HUES64 (cell line): ENCODE data around the gene MAOB.
"Not testable (repeated sequence)": the region's sequence is repeated elsewhere in the genome, so short reads cannot be mapped to it uniquely, and the experiment has no call there.

Source experiments
- H3K27ac ChIP-seq: 2 replicates; pipeline ENCODE4 v1.7.0; 2013; ENCODE audit warnings: low read depth, low read length, inconsistent platforms
- H3K27me3 ChIP-seq: 2 replicates; pipeline ENCODE4 v1.6.1; 2013; ENCODE audit warnings: mild to moderate bottlenecking, low read length; ENCODE audit not compliant: insufficient read depth
- H3K36me3 ChIP-seq: 2 replicates; pipeline ENCODE4 v1.6.1; 2013; ENCODE audit warnings: mild to moderate bottlenecking, low read length; ENCODE audit not compliant: insufficient read depth
- H3K4me1 ChIP-seq: 2 replicates; pipeline ENCODE4 v1.6.1; 2013; ENCODE audit warnings: mild to moderate bottlenecking, low read length, moderate library complexity; ENCODE audit not compliant: insufficient read depth
- H3K4me3 ChIP-seq: 2 replicates; pipeline ENCODE4 v1.5.1; 2013; ENCODE audit warnings: mild to moderate bottlenecking, low read length, moderate library complexity
- H3K9ac ChIP-seq: 2 replicates; pipeline ENCODE4 v1.6.1; 2013; ENCODE audit warnings: mild to moderate bottlenecking, low read depth, low read length
- H3K9me3 ChIP-seq: 2 replicates; pipeline ENCODE4 v1.6.1; 2013; ENCODE audit warnings: low read depth, low read length; ENCODE audit not compliant: insufficient read depth
- WGBS: fragments of 150-250, 120-280 bp; methylation state at CpG from one replicate; pipeline ENCODE4 v1.1.7; 2013; ENCODE audit warnings: missing lambda C conversion rate; 5-methylcytosine and 5-hydroxymethylcytosine counted together

Gene MAOB

GRCh38 chrX:43731086-43731485 lies 151.2 kb downstream of the MAOB start:
- WGBS, result 95% methylated on average over 7 of the region's 7 CpGs
- H3K27ac ChIP-seq, result no peak overlapping the region

GRCh38 chrX:43728966-43729365 lies 153.3 kb downstream of the MAOB start:
- no peaks in the 10 kb centered on the region for H3K4me1 ChIP-seq
- H3K9ac ChIP-seq, result no peak overlapping the region
- H3K27me3 ChIP-seq, result no peaks in the 10 kb centered on the region
- 96% methylated on average over 1 of the region's 1 CpG for WGBS
- H3K4me3 ChIP-seq, result no peak overlapping the region
- H3K27ac ChIP-seq, result no peak overlapping the region
- H3K36me3 ChIP-seq, result no peaks in the 10 kb centered on the region
- no peaks in the 10 kb centered on the region for H3K9me3 ChIP-seq

More at GRCh38 chrX:43731086-43731485, 151.2 kb downstream of the MAOB start:
- Histone ChIP-seq H3K9me3 (no peaks in the 10 kb centered on the region), H3K4me3 (no peak overlapping the region), H3K27me3 (no peaks in the 10 kb centered on the region), H3K9ac (no peak overlapping the region), H3K4me1 (no peaks in the 10 kb centered on the region), H3K36me3 (no peaks in the 10 kb centered on the region)

GRCh38 chrX:43728002-43728401 lies 154.2 kb downstream of the MAOB start:
- no peak overlapping the region for H3K9ac ChIP-seq
- no peaks in the 10 kb centered on the region for H3K27me3 ChIP-seq
- H3K4me1 ChIP-seq, result no peaks in the 10 kb centered on the region
- no peaks in the 10 kb centered on the region for H3K36me3 ChIP-seq
- H3K27ac ChIP-seq, result no peak overlapping the region
- H3K9me3 ChIP-seq, result no peaks in the 10 kb centered on the region
- H3K4me3 ChIP-seq, result no peak overlapping the region
- WGBS, result 95% methylated on average over 5 of the region's 5 CpGs

DNA sequence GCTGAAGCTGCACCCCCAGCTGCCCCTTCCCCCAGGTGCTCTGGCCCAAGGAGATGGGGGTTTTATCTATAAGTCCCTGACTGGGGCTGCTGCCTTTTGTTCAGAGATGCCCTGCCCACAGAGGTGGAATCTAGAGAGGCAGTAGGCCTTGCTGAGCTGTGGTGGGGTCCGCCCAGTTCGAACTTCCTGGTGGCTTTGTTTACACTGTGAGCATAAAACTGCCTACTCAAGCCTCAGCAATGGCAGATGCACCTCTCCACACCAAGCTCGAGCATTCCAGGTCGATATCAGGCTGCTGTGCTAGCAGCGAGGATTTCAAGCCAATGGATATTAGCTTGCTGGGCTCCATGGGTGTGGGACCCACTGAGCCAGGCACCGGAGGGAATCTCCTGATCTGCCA lies 155.0 kb downstream of the MAOB start:
- not testable (repeated sequence) for H3K9ac ChIP-seq, H3K27ac ChIP-seq, H3K4me1 ChIP-seq, H3K4me3 ChIP-seq, H3K27me3 ChIP-seq, H3K36me3 ChIP-seq, H3K9me3 ChIP-seq
- 91% methylated on average over 6 of the region's 6 CpGs for WGBS

DNA sequence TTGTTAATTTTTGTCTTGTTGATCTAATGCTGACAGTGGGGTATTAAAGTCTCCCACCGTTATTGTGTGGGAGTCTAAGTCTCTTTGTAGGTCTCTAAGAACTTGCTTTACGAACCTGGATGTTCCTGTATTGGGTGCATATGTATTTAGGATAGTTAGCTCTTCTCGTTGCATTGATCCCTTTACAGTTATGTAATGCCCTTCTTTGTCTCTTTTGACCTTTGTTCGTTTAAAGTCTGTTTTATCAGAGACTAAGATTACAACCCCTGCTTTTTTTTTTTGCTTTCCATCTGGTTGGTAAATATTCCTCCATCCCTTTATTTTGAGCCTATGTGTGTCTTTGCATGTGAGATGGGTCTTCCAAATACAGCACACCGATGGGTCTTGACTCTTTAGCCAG lies 157.0 kb downstream of the MAOB start:
- H3K4me3 ChIP-seq, H3K27ac ChIP-seq, H3K4me1 ChIP-seq, H3K9me3 ChIP-seq, H3K36me3 ChIP-seq, H3K9ac ChIP-seq, H3K27me3 ChIP-seq: not testable (repeated sequence)
- 94% methylated on average over 5 of the region's 5 CpGs for WGBS

DNA sequence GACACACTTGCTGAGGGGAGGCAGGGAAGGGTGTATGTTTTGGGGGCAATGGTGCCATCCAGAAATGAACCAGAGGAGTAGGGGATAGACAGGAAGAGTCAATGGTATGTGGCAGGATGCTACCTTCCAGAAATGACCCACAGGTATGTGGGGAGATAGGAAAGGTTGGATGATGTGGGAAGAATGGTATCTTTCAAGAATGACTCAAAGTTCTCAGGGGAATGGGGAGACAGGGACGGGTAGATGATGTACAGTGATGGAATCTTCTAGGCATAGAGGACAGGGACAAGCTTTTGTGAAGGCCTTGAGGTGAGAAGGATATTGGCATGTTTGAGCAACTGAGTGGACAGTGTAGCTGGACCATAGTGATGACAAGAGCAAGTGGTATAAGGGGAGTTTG lies 161.3 kb downstream of the MAOB start:
- Histone ChIP-seq H3K36me3 (no peaks in the 10 kb centered on the region), H3K9ac (no peak overlapping the region), H3K4me3 (no peak overlapping the region), H3K27ac (no peak overlapping the region), H3K27me3 (no peaks in the 10 kb centered on the region), H3K4me1 (no peaks in the 10 kb centered on the region), H3K9me3 (no peaks in the 10 kb centered on the region)
- WGBS, result 94% methylated on average over 1 of the region's 1 CpG

GRCh38 chrX:43720082-43720481 lies 162.2 kb downstream of the MAOB start:
- no peaks in the 10 kb centered on the region for H3K36me3 ChIP-seq
- H3K9ac ChIP-seq, result no peak overlapping the region
- H3K27ac ChIP-seq, result no peak overlapping the region
- H3K9me3 ChIP-seq, result no peaks in the 10 kb centered on the region
- H3K4me1 ChIP-seq, result no peaks in the 10 kb centered on the region
- H3K27me3 ChIP-seq, result no peaks in the 10 kb centered on the region
- no peak overlapping the region for H3K4me3 ChIP-seq
- 89% methylated on average over 3 of the region's 3 CpGs for WGBS

DNA sequence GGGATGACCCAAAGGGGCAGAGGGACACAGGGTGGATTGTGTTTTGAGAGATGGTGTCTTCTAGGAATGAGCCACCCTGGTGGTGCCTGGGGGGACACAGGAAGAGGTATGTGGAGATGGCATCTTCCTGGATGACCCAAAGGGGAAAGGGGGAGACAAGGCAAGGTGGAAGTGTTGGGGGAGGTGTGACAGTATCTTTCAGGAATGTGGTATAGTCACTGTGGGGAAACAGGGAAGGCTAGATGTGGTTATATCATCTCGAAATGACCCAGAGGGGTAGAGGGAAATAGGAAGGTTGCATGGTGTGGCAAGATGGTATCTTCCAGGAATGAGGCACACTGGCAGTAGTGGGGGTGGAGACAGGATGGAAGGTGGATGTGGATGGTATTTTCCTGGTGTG lies 163.3 kb downstream of the MAOB start:
- H3K4me1 ChIP-seq, result no peaks in the 10 kb centered on the region
- no peak overlapping the region for H3K9ac ChIP-seq
- no peak overlapping the region for H3K4me3 ChIP-seq
- H3K27ac ChIP-seq, result no peak overlapping the region
- H3K9me3 ChIP-seq, result no peaks in the 10 kb centered on the region
- no peaks in the 10 kb centered on the region for H3K27me3 ChIP-seq
- 92% methylated on average over 1 of the region's 1 CpG for WGBS
- no peaks in the 10 kb centered on the region for H3K36me3 ChIP-seq

DNA sequence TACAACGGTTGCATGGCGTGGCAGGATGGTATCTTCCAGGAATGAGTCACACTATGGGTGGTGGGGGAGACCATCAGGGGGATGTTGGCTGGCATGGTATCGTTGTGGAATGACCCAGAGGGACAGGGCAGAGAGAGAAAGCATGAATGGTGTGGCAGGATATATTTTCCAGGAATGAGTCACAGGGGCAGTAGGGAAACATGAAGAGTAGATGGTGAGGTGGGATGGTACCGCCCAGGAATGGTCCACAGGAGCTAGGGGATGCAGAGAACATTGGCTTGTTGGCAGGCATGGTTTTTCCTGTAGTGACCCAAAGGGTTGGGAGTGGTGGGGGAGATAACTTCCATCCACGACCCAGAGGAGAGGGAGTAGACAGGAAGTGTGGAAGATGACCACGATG lies 163.7 kb downstream of the MAOB start:
- Histone ChIP-seq H3K27ac (no peak overlapping the region), H3K9ac (no peak overlapping the region), H3K27me3 (no peaks in the 10 kb centered on the region), H3K9me3 (no peaks in the 10 kb centered on the region), H3K4me3 (no peak overlapping the region), H3K4me1 (no peaks in the 10 kb centered on the region), H3K36me3 (no peaks in the 10 kb centered on the region)
- 90% methylated on average over 6 of the region's 6 CpGs for WGBS

DNA sequence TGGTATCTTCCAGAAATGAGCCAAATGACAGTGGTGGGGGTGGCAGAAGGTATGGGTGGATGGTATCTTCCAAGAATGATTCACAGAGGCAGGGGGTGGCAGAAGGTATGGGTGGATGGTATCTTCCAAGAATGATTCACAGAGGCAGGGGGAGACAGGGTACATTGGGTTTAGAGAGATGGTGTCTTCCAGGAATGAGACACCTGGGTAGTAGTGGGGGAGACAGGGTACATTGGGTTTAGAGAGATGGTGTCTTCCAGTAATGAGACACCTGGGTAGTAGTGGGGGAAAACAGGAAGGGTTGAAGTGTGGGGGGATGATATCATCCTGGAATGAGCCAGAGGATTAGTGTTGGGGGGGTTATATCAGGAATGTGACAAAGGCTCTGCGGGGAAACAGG lies 164.2 kb downstream of the MAOB start:
- Histone ChIP-seq H3K4me1 (no peaks in the 10 kb centered on the region), H3K27me3 (no peaks in the 10 kb centered on the region), H3K36me3 (no peaks in the 10 kb centered on the region), H3K4me3 (no peak overlapping the region), H3K9ac (no peak overlapping the region), H3K27ac (no peak overlapping the region), H3K9me3 (no peaks in the 10 kb centered on the region)
- WGBS, result 83% methylated on average over 1 of the region's 1 CpG

DNA sequence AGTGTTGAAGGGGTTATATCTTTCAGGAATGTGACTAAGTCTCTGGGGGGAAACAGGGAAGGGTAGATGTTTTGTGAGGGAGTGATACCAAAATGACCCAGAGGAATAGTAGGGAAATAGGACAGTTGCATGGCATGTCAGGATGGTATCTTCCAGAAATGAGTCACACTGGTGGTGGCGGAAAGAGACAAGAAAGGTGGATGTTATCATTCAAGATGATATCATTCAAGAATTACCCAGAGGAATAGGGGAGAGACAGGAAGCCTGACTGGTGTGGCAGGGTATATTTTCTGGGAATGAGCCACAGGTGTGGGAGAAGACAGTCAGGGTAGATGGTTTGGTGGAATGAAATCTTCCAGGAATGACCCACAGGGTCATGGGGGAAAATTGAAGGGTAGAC lies 165.1 kb downstream of the MAOB start:
- no peak overlapping the region for H3K4me3 ChIP-seq
- no peaks in the 10 kb centered on the region for H3K36me3 ChIP-seq
- H3K9ac ChIP-seq, result no peak overlapping the region
- H3K4me1 ChIP-seq, result no peaks in the 10 kb centered on the region
- no peaks in the 10 kb centered on the region for H3K27me3 ChIP-seq
- H3K27ac ChIP-seq, result no peak overlapping the region
- no peaks in the 10 kb centered on the region for H3K9me3 ChIP-seq
- WGBS, result 100% methylated on average over 1 of the region's 1 CpG

DNA sequence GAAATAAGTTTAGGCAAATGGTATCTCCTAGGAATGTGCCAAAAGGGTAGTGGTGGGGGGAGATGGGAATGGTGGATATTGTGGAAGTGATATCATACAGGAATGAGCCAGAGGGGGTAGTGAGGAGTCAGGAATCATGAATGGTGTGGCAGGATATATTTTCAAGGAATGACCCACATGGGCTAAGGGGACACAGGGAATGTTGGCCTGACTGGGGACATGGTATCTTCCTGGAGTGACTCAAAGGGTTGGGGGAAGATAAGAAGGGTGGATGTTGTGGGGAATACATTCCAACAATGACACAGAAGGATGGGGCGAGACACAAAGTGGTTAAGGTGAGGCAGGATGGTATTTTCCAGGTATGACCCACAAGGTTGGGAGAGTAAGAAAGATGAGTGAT lies 165.6 kb downstream of the MAOB start:
- Histone ChIP-seq H3K4me3 (no peak overlapping the region), H3K9ac (no peak overlapping the region), H3K27ac (no peak overlapping the region), H3K4me1 (no peaks in the 10 kb centered on the region), H3K27me3 (no peaks in the 10 kb centered on the region), H3K36me3 (no peaks in the 10 kb centered on the region), H3K9me3 (no peaks in the 10 kb centered on the region)
- 91% methylated on average over 1 of the region's 1 CpG for WGBS
